CD14-positive monocyte (primary cell): ENCODE data around the gene ARHGAP18. TPM values are rescaled to one million over a fixed set of nuclear protein-coding genes. Genes with fewer than 3 reads are reported as not detected.

Experiments used
- DNase-seq, 3 donors: peaks; one replicate each; pipeline ENCODE4 v3.0.0-alpha.2; 2011 to 2022
- H2AFZ ChIP-seq: 2 replicates; pipeline ENCODE4 v1.6.0; 2012; ENCODE audit warnings: mild to moderate bottlenecking, low read depth, low read length, inconsistent platforms; ENCODE audit not compliant: insufficient read depth, poor library complexity, severe bottlenecking
- H3K27ac ChIP-seq, 2 donors: 1 replicate in 1 of 2; 2 replicates in 1 of 2; pipeline ENCODE4 v1.5.1; 2012 to 2013; ENCODE audit warnings: low read length in 2 of 2, control low read depth in 1 of 2, inconsistent platforms in 1 of 2, low read depth in 1 of 2, mild to moderate bottlenecking in 1 of 2
- H3K27me3 ChIP-seq, 2 donors: one replicate each; pipeline versions ENCODE4 v1.6.0 to v1.6.1; 2011 to 2013; ENCODE audit warnings: low read length in 2 of 2; ENCODE audit not compliant: control insufficient read depth in 2 of 2, insufficient read depth in 2 of 2
- H3K36me3 ChIP-seq, 2 donors: replicated peaks in 1 of 2; 1 replicate in 1 of 2; 2 replicates in 1 of 2; pipeline versions ENCODE4 v1.5.1 to v1.6.1; 2012 to 2013; ENCODE audit warnings: low read length in 2 of 2, control low read depth in 1 of 2, inconsistent platforms in 1 of 2, mild to moderate bottlenecking in 1 of 2; ENCODE audit not compliant: insufficient read depth in 2 of 2, control insufficient read depth in 1 of 2
- H3K4me1 ChIP-seq, 2 donors: 1 replicate in 1 of 2; 2 replicates in 1 of 2; pipeline versions ENCODE4 v1.5.1 to v1.6.1; 2012 to 2013; ENCODE audit warnings: low read length in 2 of 2, control low read depth in 1 of 2, inconsistent platforms in 1 of 2, mild to moderate bottlenecking in 1 of 2, moderate library complexity in 1 of 2; ENCODE audit not compliant: insufficient read depth in 2 of 2, control insufficient read depth in 1 of 2
- H3K4me2 ChIP-seq: replicated peaks from 2 replicates; pipeline ENCODE3; 2012; ENCODE audit warnings: low read length, moderate library complexity, mild to moderate bottlenecking; ENCODE audit not compliant: poor library complexity, severe bottlenecking; ENCODE audit errors: extremely low read depth
- H3K4me3 ChIP-seq, 3 experiments: fragments of 200-600 bp in 1 of 3; sonication (generic) in 1 of 3; replicated peaks in 1 of 3; 1 replicate in 2 of 3; 2 replicates in 1 of 3; pipeline ENCODE4 v1.5.1; 2011 to 2013; ENCODE audit warnings: low read length in 3 of 3, mild to moderate bottlenecking in 3 of 3, control low read depth in 2 of 3, low read depth in 2 of 3, inconsistent platforms in 1 of 3, moderate library complexity in 1 of 3
- H3K79me2 ChIP-seq: 2 replicates; pipeline ENCODE4 v1.6.0; 2012; ENCODE audit warnings: mild to moderate bottlenecking, control low read depth, inconsistent platforms, low read length, moderate library complexity; ENCODE audit not compliant: insufficient read depth
- H3K9ac ChIP-seq: 2 replicates; pipeline ENCODE4 v1.6.0; 2017; ENCODE audit warnings: low read length, mild to moderate bottlenecking; ENCODE audit not compliant: insufficient read depth, poor library complexity, severe bottlenecking
- H3K9me3 ChIP-seq, 2 donors: replicated peaks in 1 of 2; 1 replicate in 1 of 2; 2 replicates in 1 of 2; pipeline versions ENCODE4 v1.5.1 to v1.6.1; 2012 to 2013; ENCODE audit warnings: low read length in 2 of 2, control low read depth in 1 of 2; ENCODE audit not compliant: control insufficient read depth in 1 of 2, insufficient read depth in 1 of 2
- H4K20me1 ChIP-seq: 2 replicates; pipeline ENCODE4 v1.6.0; 2012; ENCODE audit warnings: mild to moderate bottlenecking, low read length, control low read depth, moderate library complexity; ENCODE audit not compliant: insufficient read depth
- H3K27ac Mint-ChIP-seq, 7 donors: one replicate each; pipeline ENCODE4 v1.8.0; 2020; ENCODE audit warnings: mild to moderate bottlenecking in 7 of 7, mixed read lengths in 7 of 7, moderate library complexity in 6 of 7, inconsistent platforms in 2 of 7
- H3K27me3 Mint-ChIP-seq, 3 donors: one replicate each; pipeline ENCODE4 v1.8.0; 2021 to 2022; ENCODE audit warnings: low read depth in 3 of 3, mild to moderate bottlenecking in 3 of 3, mixed read lengths in 3 of 3, moderate library complexity in 3 of 3, inconsistent platforms in 1 of 3
- H3K36me3 Mint-ChIP-seq, 2 donors: one replicate each; pipeline ENCODE4 v1.8.0; 2020; ENCODE audit warnings: mixed read lengths in 2 of 2, inconsistent platforms in 1 of 2, mild to moderate bottlenecking in 1 of 2
- H3K4me1 Mint-ChIP-seq: one replicate; pipeline ENCODE4 v1.8.0; 2020; ENCODE audit warnings: mild to moderate bottlenecking, mixed read lengths
- H3K4me3 Mint-ChIP-seq, 2 donors: one replicate each; pipeline ENCODE4 v1.8.0; 2020; ENCODE audit warnings: mild to moderate bottlenecking in 2 of 2, mixed read lengths in 2 of 2, moderate library complexity in 1 of 2
- H3K9me3 Mint-ChIP-seq, 7 donors: one replicate each; pipeline ENCODE4 v1.8.0; 2020 to 2022; ENCODE audit warnings: mixed read lengths in 7 of 7, mild to moderate bottlenecking in 6 of 7, moderate library complexity in 6 of 7, inconsistent platforms in 2 of 7
- CTCF ChIP-seq: fragments of 200-600 bp; IDR thresholded peaks from one replicate; pipeline ENCODE4 v1.8.0; 2022; ENCODE audit warnings: antibody characterized with exemption, mild to moderate bottlenecking
- WGBS: methylation state at CpG from one replicate; pipeline ENCODE4 v1.1.5; 2013; ENCODE audit warnings: missing lambda C conversion rate; ENCODE audit not compliant: insufficient coverage; 5-methylcytosine and 5-hydroxymethylcytosine counted together
- intact Hi-C, 2 donors: fragments of 100-400 bp; cut with micrococcal nuclease; formaldehyde crosslinking; loops; one replicate each; pipeline versions ENCODE4 v1.15.0 to v1.15.1; 2023
- polyA plus RNA-seq, 3 donors: library from polyadenylated mRNA; depleted of rRNA in 1 of 3; unstranded in 2 of 3; stranded (reverse) in 1 of 3; fragments of 300-500 nt in 2 of 3; fragments of >200 nt in 1 of 3; fragmentation: Illumina TruSeq in 2 of 3; gene quantifications; 1 replicate in 2 of 3; 2 replicates in 1 of 3; pipeline ENCODE4 v1.2.3, GENCODE V29; 2012 to 2021

ARHGAP18 gene
- polyA plus RNA-seq, 3 donors = 3.7 to 5.6 (median 3.8) TPM

GRCh38 chr6:129701721-129702455 lies 8.1 kb downstream of the ARHGAP18 start:
- H3K4me2 ChIP-seq = no peak overlapping the region

GRCh38 chr6:129700666-129701065 lies 9.3 kb downstream of the ARHGAP18 start:
- Histone ChIP-seq H3K27me3 (no peaks in the 10 kb centered on the region), H3K79me2 (peaks cover 46% of the 10 kb centered on the region), H3K27ac (peak overlapping the region in 1 of 2 donors; percentile 49), H3K4me2 (no peak overlapping the region), H3K36me3 (no peaks in the 10 kb centered on the region), H3K9ac (no peak overlapping the region), H3K4me3 (no peak overlapping the region), H2AFZ (no peak overlapping the region), H3K4me1 (peaks cover 21 to 54% of the 10 kb centered on the region in 2 donors), H4K20me1 (no peaks in the 10 kb centered on the region), H3K9me3 (peaks cover 0 to 6% of the 10 kb centered on the region in 2 donors)
- Mint-ChIP-seq H3K9me3 (peaks cover 0 to 10% (median 4%) of the 10 kb centered on the region in 7 donors), H3K4me1 (peaks cover 62% of the 10 kb centered on the region), H3K36me3 (peaks cover 7 to 13% of the 10 kb centered on the region in 2 donors), H3K27ac (peak overlapping the region in 3 of 7 donors; percentile 39 to 89 (median 85)), H3K27me3 (no peaks in the 10 kb centered on the region), H3K4me3 (no peak overlapping the region)
- intact Hi-C loops = no loop called here
- WGBS = no CpG with 5 or more reads among the region's 2 CpGs
- TF ChIP-seq CTCF = no peak
- no peak for DNase-seq

More at GRCh38 chr6:129701721-129702455, 8.1 kb downstream of the ARHGAP18 start:
- no peak overlapping the region for H3K4me3 ChIP-seq
- intact Hi-C loops = no loop called here
- H3K27me3 ChIP-seq = no peaks in the 10 kb centered on the region
- no peaks in the 10 kb centered on the region for H3K36me3 ChIP-seq
- no peaks in the 10 kb centered on the region for H4K20me1 ChIP-seq
- Mint-ChIP-seq H3K27ac (peak overlapping the region; percentile 50 to 92 (median 87)), H3K4me1 (peaks cover 53% of the 10 kb centered on the region), H3K9me3 (peaks cover 0 to 10% (median 4%) of the 10 kb centered on the region in 7 donors), H3K4me3 (no peak overlapping the region), H3K36me3 (peaks cover 14 to 19% of the 10 kb centered on the region in 2 donors), H3K27me3 (no peaks in the 10 kb centered on the region)
- no peak overlapping the region for H3K9ac ChIP-seq
- peaks cover 54% of the 10 kb centered on the region for H3K79me2 ChIP-seq
- WGBS = 88% methylated on average over 1 of the region's 4 CpGs
- peak overlapping the region in 1 of 2 donors; percentile 49 for H3K27ac ChIP-seq
- H2AFZ ChIP-seq = no peak overlapping the region
- DNase-seq = peak; percentile 24 to 41 (median 35)
- peaks cover 0 to 6% of the 10 kb centered on the region in 2 donors for H3K9me3 ChIP-seq
- peaks cover 20 to 49% of the 10 kb centered on the region in 2 donors for H3K4me1 ChIP-seq
- TF ChIP-seq CTCF = no peak
